Measurements from ENCODE around the gene NTRK3.
A peak's percentile ranks its signal among the peaks of the same experiment; 100 is the strongest.

NTRK3 gene

DNA sequence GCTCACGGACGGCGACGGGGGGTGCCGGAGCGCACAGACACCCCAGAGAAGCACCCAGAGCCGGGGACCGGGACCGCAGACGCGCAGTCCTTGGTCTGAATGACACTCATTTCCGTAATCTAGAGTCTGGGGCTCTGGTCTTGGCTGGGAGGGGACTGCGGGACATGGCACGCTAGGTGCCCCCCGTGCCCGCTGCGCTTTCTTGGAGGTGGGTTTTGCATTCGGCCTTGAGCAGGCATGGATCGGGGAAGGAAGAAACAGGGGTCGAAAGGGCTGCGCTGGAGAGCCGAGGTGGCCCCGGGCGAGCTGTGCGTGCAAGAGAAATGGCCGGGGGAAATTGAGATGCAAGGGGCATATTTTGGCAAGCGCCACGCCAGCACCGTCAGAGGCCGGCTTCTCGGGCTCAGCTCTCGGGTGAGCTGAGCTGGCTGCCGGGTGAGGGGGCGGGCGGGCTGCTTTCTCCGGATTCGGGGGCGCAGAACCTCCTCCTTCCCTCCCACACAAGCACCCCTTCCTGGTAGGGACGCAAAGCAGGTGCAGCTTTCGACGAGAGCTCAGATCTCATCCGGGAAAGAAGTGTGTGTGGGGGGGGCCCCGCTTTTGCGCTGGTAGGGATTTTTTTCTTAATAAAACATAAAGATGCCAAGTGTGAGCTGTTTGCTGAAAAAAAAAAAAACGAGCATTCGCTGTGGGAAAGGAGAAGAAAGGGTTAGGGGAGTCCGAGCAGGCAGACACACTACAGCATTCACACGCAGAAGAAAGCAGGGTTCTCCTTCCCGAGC, 963 bp upstream of the NTRK3 start:
- DNase-seq, result no peak

DNA sequence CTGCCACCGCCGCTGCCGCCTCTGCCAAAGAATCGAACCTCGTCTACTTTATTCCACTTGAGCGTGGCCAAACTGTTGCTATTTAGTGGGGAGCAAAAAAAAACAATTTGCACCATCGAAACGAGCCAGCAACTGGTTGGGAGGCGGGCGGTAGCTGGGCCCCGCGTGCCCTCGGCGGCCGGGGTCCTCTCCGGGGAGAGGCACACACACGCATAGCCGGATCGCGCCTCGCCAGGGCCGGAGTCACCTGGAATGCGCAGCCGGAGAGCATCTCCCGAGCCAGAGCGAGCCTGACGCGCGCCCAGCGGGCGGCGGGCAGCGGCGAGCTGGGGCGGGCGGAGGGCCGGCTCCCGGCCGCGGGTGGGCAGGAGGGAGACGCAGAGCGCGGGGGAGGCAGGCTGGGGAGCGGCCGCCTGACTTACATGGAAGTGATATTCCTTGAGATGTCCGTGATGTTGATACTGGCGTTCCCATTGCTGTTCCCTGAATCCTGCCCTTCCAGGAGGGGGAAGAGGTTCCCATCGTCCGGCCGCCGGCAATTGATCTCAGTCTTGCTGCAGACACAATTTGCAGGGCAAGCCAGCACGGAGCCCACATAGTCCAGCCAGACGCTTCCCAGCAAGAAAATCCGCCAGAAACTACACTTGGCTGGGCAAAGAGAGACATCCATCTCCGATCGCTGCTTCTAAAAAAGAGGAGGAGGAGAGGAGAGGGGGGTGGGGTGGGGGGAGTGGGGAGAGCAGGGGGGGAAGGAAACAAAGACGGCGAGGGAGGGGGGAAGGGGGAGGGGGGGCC, 858 bp downstream of the NTRK3 start:
- peak; percentile 85 for DNase-seq

DNA sequence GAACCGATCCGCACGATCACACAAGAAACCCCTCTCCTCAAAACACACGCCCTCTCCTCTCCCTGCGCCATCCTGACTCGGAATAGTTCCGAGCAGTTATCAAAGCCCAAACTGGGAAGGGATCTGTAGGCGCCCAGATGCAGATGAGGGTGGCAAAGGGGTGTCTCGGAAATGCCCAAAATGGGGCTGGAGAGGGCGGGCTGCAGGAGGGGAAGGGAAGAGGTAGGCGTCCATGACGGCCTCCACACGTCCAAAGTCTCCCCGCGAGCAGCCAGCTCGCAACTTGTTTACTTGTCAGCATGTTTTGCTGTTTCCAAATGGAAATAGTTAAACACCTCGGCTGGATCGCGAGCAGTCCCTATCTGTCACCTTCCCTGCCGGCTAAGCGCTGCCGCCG, 1.5 kb downstream of the NTRK3 start:
- no peak for DNase-seq

DNA sequence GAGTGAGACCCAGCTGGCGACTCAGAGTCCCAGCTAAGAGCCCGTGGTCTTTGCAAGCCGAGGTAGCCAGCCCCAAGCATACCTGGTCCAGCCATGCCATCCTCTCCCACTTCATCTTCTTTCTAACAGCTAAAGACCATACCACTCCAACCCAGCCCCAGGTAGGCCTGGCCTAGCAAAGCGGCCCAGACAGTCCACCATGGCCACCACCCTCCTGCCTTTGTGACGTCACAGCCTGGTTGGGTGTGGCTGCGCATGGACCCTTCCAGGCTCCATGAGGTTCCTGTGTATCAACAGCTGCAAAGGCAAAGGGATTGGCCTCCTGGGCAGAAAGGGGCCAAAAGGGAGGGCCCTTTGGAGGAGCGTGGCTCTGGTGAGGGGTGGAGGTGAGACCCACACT, 4.1 kb downstream of the NTRK3 start:
- DNase-seq, result no peak

DNA sequence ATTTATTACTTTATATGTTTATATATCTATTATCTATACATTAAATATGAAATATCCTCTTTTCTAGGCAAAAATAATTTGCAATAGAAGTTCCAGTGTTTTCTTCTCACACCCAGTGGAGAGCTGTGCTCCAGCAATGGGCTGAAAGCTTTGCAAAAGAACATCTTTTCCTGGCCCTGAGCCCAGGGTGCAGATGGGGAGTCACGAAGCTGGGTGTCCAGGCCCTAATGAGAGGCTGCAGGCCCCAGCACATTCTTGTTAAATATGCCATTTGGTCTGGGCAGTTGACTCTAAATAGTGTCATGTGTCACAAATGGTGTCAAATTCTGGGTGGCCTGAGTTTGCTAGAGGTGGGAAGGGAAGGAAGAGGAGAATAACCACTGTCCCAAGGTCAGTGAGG, 5.7 kb downstream of the NTRK3 start:
- DNase-seq, result no peak

DNA sequence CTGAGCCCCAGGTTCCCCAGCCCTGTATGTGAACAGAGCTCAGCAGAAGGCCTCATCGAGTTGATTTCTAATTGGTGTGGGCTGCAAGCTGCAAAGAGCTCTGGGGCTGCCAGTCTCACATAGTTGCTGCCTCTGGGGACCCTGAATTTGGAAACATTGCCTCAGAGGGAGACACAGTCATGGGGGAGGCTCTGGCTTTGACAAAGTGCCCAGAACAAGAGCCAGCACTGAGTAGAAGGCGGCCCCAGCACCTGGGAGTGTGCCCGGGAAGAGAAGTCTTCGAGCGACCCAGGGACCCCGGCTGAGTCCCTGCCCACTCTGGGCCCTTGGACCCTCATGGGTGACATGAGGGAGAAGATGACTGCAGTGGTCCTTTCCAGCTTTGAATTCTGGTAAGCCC, 7.3 kb downstream of the NTRK3 start:
- no peak for DNase-seq

DNA sequence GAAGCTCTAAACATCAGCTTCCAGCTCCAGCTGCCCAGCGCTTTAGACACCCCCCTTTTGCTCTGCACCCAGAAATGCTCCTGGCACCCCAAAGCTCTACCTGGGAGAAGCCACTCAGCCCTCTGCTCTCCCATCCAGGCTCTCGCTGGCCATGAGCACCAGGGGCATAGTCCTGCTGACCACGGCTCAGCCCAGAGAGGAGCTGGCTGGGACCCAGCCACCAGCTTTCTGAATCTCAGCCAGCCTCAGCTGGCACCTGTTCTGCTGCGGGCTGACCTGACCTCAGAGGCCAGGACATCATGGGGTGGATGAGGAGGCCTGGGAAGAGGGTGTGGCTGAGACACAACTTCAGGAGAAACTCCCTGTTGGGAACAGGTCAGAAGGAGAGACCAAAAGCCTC, 8.6 kb downstream of the NTRK3 start:
- DNase-seq, result no peak

DNA sequence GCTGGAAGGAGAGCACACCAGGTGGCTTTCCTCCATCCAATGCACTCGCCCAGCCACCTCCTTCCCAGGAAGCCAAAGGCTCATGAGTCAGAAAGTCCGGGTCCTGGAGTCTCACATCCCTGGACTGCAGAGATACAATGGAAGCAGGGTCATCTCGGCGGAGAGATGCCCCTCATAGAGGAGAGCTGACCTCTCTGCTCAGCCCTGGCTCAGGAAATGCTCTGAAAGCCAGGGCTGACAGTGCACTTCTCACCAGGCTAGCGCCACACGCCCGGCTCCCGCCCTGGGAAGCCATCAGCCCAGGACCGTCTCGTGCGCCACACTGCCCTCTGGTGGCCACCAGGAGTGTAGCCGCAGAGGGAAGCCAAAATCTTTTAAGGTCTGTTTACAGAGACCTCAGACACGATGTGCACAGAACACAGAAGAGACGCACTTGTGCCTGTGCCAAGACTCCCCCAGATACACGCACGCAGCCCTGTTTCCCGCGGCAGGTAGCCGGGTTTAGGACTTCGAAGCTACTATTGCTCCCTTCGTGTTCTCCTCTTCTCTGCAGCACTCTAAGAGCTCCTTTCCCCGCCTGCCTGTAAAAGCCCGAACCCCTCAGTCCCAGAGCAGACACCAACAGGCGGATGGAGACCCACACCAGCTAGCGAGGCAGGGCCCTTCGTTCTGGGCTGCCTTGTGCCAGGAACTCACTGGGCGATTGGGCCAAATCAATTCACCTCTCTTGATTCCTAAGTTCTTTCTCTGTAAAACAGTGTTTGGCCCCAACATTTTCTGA, 9.7 kb downstream of the NTRK3 start:
- peak; percentile 90 for DNase-seq

DNA sequence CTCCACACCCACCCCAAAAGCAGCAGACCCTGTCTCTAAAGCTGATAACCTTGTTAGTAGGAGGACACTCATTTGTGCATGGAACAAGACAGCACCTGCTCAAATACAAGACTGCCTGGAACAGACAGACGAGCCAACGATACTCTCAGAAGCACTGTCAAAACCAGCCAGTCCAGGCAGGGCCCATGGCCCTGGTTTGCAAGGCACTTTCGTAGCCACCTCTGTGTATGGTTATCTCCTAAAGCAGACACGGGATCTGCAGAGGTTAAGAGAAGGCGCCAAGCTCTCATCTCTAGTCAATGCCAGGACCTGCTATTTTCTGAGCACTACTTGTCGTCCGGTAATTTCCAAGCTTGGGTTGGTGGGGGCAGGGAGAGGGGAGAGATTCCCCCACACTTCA, 10.5 kb downstream of the NTRK3 start:
- DNase-seq, result no peak

DNA sequence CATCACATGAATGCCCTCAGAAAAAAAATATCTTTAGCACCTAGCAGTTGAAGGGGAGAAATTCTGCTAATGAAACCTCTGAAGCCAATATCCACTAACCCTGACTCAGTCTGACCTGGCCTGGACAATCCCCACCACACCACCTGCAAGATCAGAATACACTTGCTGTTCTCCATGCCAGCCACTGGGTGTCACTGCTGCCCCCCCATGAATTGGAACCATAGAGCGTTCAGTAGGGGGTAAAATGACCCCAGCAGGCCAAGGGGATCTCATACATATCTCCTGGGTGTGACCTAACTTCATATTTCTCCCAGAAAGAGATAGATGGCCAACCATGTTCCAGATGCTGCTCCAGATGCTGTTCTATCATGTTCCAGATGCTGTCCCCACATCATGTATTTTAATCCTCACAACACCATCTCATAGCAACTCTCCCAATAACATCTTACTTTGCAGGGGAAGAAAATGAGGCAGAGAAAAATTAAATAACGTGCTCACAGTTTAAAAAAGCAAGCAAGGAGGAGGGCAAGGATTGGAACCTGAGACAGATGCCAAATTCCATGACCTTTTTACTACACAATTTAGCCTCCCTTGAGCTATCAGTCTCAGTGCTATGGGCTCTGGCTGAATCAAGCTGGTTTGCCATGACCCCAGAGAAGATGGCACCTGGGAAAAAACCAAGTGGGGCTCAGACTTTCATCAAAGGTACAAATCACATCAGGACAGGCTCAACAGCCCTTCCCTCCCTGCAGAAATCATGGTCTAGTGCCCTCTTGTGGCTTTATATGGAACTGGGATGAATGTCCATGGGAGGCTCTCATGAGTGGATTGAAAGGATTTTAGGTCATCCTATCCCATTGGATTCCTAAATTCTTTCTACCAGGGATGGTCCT, 12.4 kb downstream of the NTRK3 start:
- peak; percentile 67 for DNase-seq

DNA sequence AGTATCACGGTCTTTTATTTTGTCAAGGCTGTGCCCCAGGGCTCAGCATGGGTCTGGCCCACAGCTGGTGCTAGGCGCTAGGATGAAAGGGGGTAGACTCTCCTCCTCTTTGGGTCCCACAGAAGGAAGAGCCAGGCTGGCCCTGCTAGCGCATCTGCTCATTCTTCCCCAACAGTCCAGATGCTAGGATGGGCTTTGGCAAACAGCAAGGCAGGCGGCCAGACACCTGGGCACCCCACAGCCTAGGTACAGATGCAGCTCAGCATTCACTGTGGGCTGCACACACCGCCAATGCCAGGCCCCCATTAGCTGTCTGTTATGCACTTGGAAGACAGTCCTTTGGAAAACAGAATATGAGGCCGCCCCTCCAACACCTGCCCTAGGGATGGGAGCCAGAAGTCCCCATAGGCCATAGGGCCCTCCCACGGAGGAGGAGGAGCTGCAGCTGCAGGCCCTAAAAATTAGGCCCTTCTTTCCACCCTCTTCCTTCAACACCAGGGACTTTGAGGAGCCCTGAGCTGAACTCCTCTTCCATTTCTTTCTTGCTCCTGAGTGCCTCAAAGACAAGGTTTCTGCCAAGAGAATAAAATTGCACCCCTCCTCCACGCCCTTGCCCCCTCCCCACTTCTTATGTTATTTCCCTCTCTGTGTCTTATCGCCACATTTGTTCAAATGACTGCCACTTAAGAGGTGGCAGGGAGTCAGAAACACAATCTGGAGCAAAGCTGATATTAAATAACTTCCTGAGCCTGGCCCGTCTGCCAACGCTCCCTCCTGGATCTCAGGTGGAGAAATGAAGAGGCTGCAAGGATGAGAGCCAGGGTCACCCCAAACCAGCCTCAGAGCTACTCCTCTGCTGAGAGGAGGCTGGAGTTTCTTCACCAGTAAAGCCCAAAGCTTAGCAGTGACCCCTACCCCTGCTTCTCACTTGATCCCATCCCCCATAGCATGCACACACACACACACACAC, 13.7 kb downstream of the NTRK3 start:
- no peak for DNase-seq

DNA sequence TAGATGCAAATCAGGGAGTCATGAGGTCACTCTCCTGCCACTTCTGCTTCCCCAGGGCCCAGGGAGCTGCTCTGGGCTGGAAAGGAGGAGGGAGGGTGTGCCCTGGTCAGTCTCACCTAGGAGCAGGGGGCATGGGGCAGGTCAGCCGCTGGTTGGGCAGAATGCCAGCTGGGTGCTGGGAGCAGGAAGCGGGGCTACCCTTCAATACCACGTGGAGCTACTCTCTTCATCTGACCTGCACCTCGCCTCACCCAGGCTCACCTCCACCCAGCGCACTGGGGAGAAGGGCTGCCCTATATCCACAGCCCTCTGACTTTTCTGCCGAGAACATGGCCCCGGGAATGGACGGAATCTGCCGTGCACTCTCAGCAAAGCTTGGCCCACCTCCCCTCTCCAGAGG, 15.1 kb downstream of the NTRK3 start:
- no peak for DNase-seq

DNA sequence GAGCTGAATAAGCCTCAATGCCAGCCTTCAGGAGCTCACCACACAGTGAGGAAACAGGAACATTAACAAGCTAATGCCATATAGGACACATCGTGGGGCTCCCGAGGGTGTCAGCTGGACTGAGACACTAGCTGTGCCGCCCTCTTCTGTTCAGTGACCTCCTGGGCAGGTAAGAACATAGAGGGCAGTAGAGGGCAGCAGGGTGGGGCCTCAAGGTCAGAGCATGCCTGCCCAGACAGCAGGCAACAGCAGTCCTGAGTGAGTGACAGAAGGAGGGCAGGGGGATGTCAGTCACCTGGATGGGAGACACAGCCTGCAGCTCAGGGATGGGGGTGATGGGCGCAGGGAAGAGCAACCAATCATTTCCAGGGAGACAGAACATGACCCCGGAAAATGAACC, 15.5 kb downstream of the NTRK3 start:
- DNase-seq, result no peak

DNA sequence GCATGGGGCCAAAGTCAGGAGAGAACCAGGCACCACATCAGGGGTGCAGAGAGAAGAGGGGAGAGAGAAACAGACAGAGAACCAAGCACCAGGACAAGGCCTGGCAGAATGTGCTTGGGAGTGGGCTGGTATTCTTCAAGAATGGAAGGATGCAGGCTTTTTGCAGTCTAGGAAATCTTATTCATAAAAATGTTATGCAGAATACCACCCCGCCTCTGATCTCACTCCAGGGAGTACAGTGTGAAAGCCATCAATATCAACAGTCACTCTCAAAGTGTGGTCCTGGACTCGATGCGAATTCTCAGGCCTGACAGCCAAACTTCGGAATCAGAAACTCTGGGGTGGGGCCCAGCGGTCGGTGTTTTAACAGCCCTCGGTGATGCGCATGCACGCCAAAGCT, 16.9 kb downstream of the NTRK3 start:
- no peak for DNase-seq

DNA sequence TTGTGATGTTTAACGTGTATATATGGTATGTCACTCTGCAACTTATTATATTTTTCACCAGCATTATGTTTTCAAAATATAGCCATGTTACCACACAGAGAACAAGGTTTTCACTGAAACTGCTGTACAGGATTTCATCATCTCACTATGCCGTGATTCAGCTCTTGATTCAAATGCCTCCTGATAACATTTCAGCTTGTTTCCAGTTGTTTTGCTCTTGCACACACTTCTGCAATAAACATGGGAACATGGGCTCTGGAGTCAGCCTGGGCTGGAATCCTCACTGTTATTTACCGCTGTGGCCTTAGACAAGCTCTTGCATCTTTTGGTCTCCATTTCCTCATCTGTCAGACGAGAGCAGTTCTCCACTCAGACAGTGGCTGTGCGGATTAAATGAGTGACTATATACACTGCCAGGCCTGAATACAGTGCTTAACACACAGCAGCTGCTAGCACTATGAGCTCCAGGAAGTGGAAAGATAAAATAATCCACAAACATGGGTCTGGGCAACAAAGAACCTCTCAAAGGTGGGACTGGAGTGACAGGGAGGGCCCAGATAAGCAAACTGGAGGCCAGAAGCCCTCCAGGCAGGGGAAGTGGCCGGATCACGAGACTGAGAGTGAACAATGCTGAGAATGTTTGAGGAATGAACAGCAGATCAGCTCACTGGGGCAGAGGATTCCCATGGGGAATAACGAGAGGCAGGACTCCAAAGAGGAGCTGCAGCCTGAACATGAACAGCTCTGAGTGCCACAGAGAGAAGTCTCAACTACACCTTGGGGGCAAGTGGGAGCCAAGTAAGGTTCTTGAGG, 17.7 kb downstream of the NTRK3 start:
- DNase-seq, result peak; percentile 97

DNA sequence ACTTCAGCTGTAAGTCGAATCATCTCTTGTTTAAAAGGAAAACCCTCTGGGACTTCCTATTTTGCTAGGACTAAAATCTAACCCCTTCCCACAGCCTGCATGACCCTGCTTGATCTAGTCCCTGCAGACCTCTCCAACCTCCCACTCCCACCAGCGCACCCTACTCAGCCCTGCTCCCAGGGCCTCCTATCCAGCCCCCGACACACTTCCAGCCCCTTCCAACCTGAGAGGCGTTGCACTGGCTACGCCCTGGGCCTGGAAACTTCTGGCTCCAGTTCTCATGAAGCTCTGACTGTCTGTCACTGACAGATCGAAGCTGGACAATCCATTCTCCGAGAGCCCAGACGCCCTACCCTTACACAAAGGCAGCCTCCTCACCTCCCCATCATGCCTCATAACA, 21.8 kb downstream of the NTRK3 start:
- no peak for DNase-seq

DNA sequence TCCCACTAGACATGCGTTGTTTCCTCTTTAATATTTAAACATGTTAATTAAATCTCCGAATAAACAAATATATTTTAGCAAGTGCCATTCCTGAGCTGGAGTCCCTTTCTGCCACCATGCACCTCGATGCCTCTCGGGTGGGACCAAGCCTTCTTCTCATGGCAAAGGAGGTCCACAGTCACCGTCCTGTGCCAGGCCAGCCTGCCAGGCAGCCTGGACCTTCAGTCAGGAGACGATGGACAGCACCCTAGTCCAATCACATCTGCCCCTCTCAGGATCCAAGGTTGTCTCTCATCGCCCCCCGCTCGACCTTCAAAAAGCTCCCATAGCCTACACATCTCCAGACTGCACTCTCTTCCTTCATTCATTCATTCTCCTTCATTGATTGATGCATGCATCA, 22.6 kb downstream of the NTRK3 start:
- DNase-seq, result no peak

DNA sequence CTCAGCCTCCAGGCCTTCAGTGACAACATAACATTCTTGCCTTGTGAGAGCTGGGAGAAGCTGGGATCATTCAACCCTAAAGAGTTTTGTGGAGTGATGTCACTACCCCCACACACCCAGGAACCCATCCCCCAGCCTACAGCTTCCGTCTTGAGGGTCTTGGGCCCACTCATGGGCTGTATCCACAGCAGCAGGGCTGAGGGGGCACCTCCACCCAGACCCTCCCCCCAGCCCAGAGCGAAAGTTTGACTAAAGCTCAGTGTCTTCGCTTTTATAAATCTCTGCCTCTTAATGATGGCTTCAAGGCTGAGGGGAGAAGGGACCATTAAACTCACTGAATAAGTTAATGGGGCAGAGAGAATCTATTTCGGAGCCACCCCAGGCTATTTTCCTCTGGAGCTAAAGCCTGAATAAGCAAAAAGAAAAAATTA, 23.8 kb downstream of the NTRK3 start:
- DNase-seq, result no peak

DNA sequence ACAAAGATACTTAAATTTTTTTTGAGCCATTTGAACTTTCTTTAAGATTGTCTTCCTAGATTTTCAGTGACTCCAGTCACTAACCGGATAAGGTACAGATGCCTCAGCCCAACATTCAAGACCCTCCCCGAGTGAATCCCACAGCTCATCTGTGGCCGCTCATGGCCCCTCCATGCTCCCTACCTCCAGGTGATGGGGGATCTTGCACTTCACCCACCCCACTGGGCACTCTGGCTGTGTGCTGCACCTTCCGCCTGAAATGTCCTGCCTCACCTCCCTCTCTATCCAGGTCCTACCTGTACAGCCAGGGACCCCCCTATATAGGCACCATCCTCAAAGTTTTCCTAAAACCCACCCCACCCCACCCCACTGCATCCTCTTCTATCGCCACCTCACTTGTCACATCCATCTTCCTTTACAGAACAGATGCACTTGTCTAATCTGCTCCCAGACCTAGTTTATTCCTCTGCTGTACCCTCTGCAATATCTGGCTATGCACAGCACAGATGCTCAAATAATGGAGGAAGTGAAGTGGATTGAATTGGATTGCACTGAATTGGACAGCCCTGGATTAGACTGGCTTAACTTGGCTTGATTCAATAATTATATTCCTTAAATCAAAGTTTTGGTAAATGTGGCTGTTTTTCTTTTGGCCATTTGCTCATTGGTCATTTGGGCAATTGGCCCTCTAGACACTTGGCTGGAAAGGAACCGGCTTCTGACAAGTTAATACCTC, 24.5 kb downstream of the NTRK3 start:
- no peak for DNase-seq

DNA sequence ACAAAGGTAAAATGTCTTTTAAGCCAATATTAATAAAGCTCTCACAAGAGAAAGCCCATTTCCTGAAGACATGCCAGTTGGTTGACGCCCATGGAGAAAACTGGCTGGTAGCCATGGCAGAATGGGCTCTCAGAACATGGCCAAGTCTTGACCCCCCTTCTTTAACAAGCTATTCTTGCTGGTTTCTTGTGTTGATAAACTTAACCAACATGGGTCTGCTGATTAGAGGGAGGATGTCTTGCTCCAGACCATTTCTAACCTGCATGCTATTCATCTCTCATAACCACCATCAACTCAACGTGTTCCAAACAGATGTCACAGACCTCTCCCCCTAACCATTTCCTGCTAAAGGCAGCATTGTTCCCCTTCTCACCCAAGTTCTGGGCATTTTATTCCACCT, 25.7 kb downstream of the NTRK3 start:
- no peak for DNase-seq

All from islet precursor cell (in vitro differentiated cells).